Osteocyte (in vitro differentiated cells): ENCODE data around the gene HOXB2. TPM values are rescaled to one million over a fixed set of nuclear protein-coding genes. Genes with fewer than 3 reads are reported as not detected.

ENCODE experiments used
- DNase-seq: peaks from one replicate; pipeline ENCODE4 v3.0.0; 2021; ENCODE audit warnings: mixed read lengths; ENCODE audit not compliant: unreplicated experiment; ENCODE audit errors: extremely low spot score
- H3K27ac Mint-ChIP-seq: one replicate; pipeline ENCODE4 v1.8.0; 2021; ENCODE audit warnings: mild to moderate bottlenecking, mixed read lengths; ENCODE audit not compliant: unreplicated experiment
- H3K27me3 Mint-ChIP-seq: one replicate; pipeline ENCODE4 v1.8.0; 2021; ENCODE audit warnings: mixed read lengths; ENCODE audit not compliant: unreplicated experiment
- H3K36me3 Mint-ChIP-seq: one replicate; pipeline ENCODE4 v1.8.0; 2021; ENCODE audit warnings: mixed read lengths; ENCODE audit not compliant: unreplicated experiment
- H3K4me1 Mint-ChIP-seq: one replicate; pipeline ENCODE4 v1.8.0; 2021; ENCODE audit warnings: mixed read lengths; ENCODE audit not compliant: unreplicated experiment
- H3K4me3 Mint-ChIP-seq: one replicate; pipeline ENCODE4 v1.8.0; 2021; ENCODE audit warnings: mild to moderate bottlenecking, moderate library complexity, mixed read lengths; ENCODE audit not compliant: unreplicated experiment
- H3K9me3 Mint-ChIP-seq: one replicate; pipeline ENCODE4 v1.8.0; 2021; ENCODE audit warnings: mixed read lengths; ENCODE audit not compliant: unreplicated experiment
- CTCF ChIP-seq: fragments of 200-600 bp; sonication (generic); IDR thresholded peaks from 2 replicates; pipeline ENCODE4 v1.5.0; 2021; ENCODE audit warnings: antibody characterized with exemption, mild to moderate bottlenecking, moderate library complexity
- total RNA-seq: library from RNA; stranded (reverse); gene quantifications from 2 replicates; pipeline ENCODE4 v1.2.1, GENCODE V29; 2021

The HOXB2 gene
- total RNA-seq, 1 donor from 2014 or later, result not detected

- DNase-seq, result no peak
- H3K27ac Mint-ChIP-seq, result no peak overlapping the region
- H3K27me3 Mint-ChIP-seq, result peaks cover 95% of the 10 kb centered on the region
- H3K4me1 Mint-ChIP-seq, result peaks cover 16% of the 10 kb centered on the region
- H3K9me3 Mint-ChIP-seq, result no peaks in the 10 kb centered on the region
- no peak overlapping the region for H3K4me3 Mint-ChIP-seq
- peaks cover 1% of the 10 kb centered on the region for H3K36me3 Mint-ChIP-seq
- no peak for TF ChIP-seq CTCF
Measured at GRCh38 chr17:48583708-48584222, 38.9 kb upstream of the HOXB2 start.

GRCh38 chr17:48582750-48583069 lies 37.8 kb upstream of the HOXB2 start:
- H3K27ac Mint-ChIP-seq, result no peak overlapping the region
- TF ChIP-seq CTCF, result no peak
- H3K36me3 Mint-ChIP-seq, result peaks cover 1% of the 10 kb centered on the region
- H3K4me1 Mint-ChIP-seq, result peaks cover 16% of the 10 kb centered on the region
- no peak overlapping the region for H3K4me3 Mint-ChIP-seq
- H3K27me3 Mint-ChIP-seq, result peaks cover 91% of the 10 kb centered on the region
- no peaks in the 10 kb centered on the region for H3K9me3 Mint-ChIP-seq
- DNase-seq, result no peak

GRCh38 chr17:48579760-48580554 lies 35.0 kb upstream of the HOXB2 start:
- TF ChIP-seq CTCF, result no peak
- Mint-ChIP-seq H3K36me3 (peaks cover 1% of the 10 kb centered on the region), H3K27me3 (peaks cover 88% of the 10 kb centered on the region), H3K4me1 (peaks cover 5% of the 10 kb centered on the region), H3K27ac (no peak overlapping the region), H3K4me3 (no peak overlapping the region), H3K9me3 (no peaks in the 10 kb centered on the region)
- DNase-seq, result no peak

- H3K27me3 Mint-ChIP-seq, result peaks cover 88% of the 10 kb centered on the region
- no peak overlapping the region for H3K4me3 Mint-ChIP-seq
- H3K9me3 Mint-ChIP-seq, result no peaks in the 10 kb centered on the region
- peaks cover 3% of the 10 kb centered on the region for H3K4me1 Mint-ChIP-seq
- DNase-seq, result no peak
- TF ChIP-seq CTCF, result no peak
- H3K36me3 Mint-ChIP-seq, result peaks cover 1% of the 10 kb centered on the region
- H3K27ac Mint-ChIP-seq, result no peak overlapping the region
Measured at GRCh38 chr17:48579471-48579759, 34.5 kb upstream of the HOXB2 start.

GRCh38 chr17:48578616-48579470 lies 33.9 kb upstream of the HOXB2 start:
- peaks cover 1% of the 10 kb centered on the region for H3K36me3 Mint-ChIP-seq
- no peak overlapping the region for H3K4me3 Mint-ChIP-seq
- peaks cover 3% of the 10 kb centered on the region for H3K4me1 Mint-ChIP-seq
- H3K27me3 Mint-ChIP-seq, result peaks cover 88% of the 10 kb centered on the region
- no peak for TF ChIP-seq CTCF
- DNase-seq, result no peak
- H3K27ac Mint-ChIP-seq, result no peak overlapping the region
- H3K9me3 Mint-ChIP-seq, result no peaks in the 10 kb centered on the region
